ENCODE results near the gene FOXS1. TPM values are rescaled to one million over a fixed set of nuclear protein-coding genes. Genes with fewer than 3 reads are reported as not detected.
A peak's percentile ranks its signal among the peaks of the same experiment; 100 is the strongest.

The FOXS1 gene
- total RNA-seq, 2 donors from 2014 or later: not detected

GRCh38 chr20:31860390-31861134 lies 15.2 kb upstream of the FOXS1 start:
- H3K27ac Mint-ChIP-seq: no peak overlapping the region
- Histone ChIP-seq H3K9me3 (ENCODE audit: control insufficient read depth, low read length) (no peaks in the 10 kb centered on the region), H3K9ac (ENCODE audit: extremely low read depth, low read length, poor library complexity, severe bottlenecking) (peak overlapping the region; percentile 57), H3K36me3 (ENCODE audit: control insufficient read depth, insufficient read depth, low read length) (no peaks in the 10 kb centered on the region), H3K4me1 (ENCODE audit: control insufficient read depth, insufficient read depth, low read length) (no peaks in the 10 kb centered on the region), H3K4me3 (ENCODE audit: low read length) (peak overlapping the region; percentile 80), H3K27ac (ENCODE audit: low read depth, low read length) (peak overlapping the region; percentile 81), H3K27me3 (ENCODE audit: control insufficient read depth, insufficient read depth, low read length, poor library complexity, severe bottlenecking) (no peaks in the 10 kb centered on the region)
- H3K36me3 Mint-ChIP-seq (ENCODE audit: low read depth): no peaks in the 10 kb centered on the region
- H3K9me3 Mint-ChIP-seq: no peaks in the 10 kb centered on the region
- H3K27me3 Mint-ChIP-seq (ENCODE audit: insufficient read depth): peaks cover 17% of the 10 kb centered on the region
- WGBS, 2 experiments (ENCODE audit: insufficient coverage in 1 of 2, insufficient read length in 1 of 2): 17 to 25% methylated on average over 5 to 15 of the region's 15 CpGs
- peak; percentile 77 for DNase-seq
- peaks cover 9% of the 10 kb centered on the region for H3K4me1 Mint-ChIP-seq
- no peak for TF ChIP-seq CTCF (conservative IDR thresholded peaks at IDR 0.05)
- H3K4me3 Mint-ChIP-seq: peak overlapping the region; percentile 71

- peaks cover 9% of the 10 kb centered on the region for H3K4me1 Mint-ChIP-seq
- peaks cover 17% of the 10 kb centered on the region for H3K27me3 Mint-ChIP-seq (ENCODE audit: insufficient read depth)
- no peaks in the 10 kb centered on the region for H3K4me1 ChIP-seq (ENCODE audit: control insufficient read depth, insufficient read depth, low read length)
- H3K27ac ChIP-seq (ENCODE audit: low read depth, low read length): no peak overlapping the region
- WGBS, 2 experiments (ENCODE audit: insufficient coverage in 1 of 2, insufficient read length in 1 of 2): 85 to 90% methylated on average over 3 to 7 of the region's 7 CpGs
- no peaks in the 10 kb centered on the region for H3K36me3 ChIP-seq (ENCODE audit: control insufficient read depth, insufficient read depth, low read length)
- H3K36me3 Mint-ChIP-seq (ENCODE audit: low read depth): no peaks in the 10 kb centered on the region
- H3K27ac Mint-ChIP-seq: no peak overlapping the region
- no peak for TF ChIP-seq CTCF (conservative IDR thresholded peaks at IDR 0.05)
- DNase-seq: no peak
- H3K27me3 ChIP-seq (ENCODE audit: control insufficient read depth, insufficient read depth, low read length, poor library complexity, severe bottlenecking): no peaks in the 10 kb centered on the region
- no peak overlapping the region for H3K4me3 ChIP-seq (ENCODE audit: low read length)
- H3K9ac ChIP-seq (ENCODE audit: extremely low read depth, low read length, poor library complexity, severe bottlenecking): no peak overlapping the region
- no peaks in the 10 kb centered on the region for H3K9me3 Mint-ChIP-seq
- H3K9me3 ChIP-seq (ENCODE audit: control insufficient read depth, low read length): no peaks in the 10 kb centered on the region
- H3K4me3 Mint-ChIP-seq: peak overlapping the region; percentile 71
These were observed 14.6 kb upstream of the FOXS1 start for GRCh38 chr20:31859998-31860380.

- no peak for DNase-seq
These were observed 14.0 kb upstream of the FOXS1 start for GRCh38 chr20:31859266-31859997.

More at GRCh38 chr20:31859266-31859997, 14.0 kb upstream of the FOXS1 start:
- Mint-ChIP-seq H3K36me3 (ENCODE audit: low read depth) (no peaks in the 10 kb centered on the region), H3K27me3 (ENCODE audit: insufficient read depth) (peaks cover 17% of the 10 kb centered on the region), H3K27ac (no peak overlapping the region), H3K4me3 (no peak overlapping the region), H3K9me3 (no peaks in the 10 kb centered on the region), H3K4me1 (peaks cover 9% of the 10 kb centered on the region)
- Histone ChIP-seq H3K27me3 (ENCODE audit: control insufficient read depth, insufficient read depth, low read length, poor library complexity, severe bottlenecking) (no peaks in the 10 kb centered on the region), H3K4me3 (ENCODE audit: low read length) (no peak overlapping the region), H3K9me3 (ENCODE audit: control insufficient read depth, low read length) (no peaks in the 10 kb centered on the region), H3K36me3 (ENCODE audit: control insufficient read depth, insufficient read depth, low read length) (no peaks in the 10 kb centered on the region), H3K4me1 (ENCODE audit: control insufficient read depth, insufficient read depth, low read length) (no peaks in the 10 kb centered on the region), H3K27ac (ENCODE audit: low read depth, low read length) (no peak overlapping the region), H3K9ac (ENCODE audit: extremely low read depth, low read length, poor library complexity, severe bottlenecking) (no peak overlapping the region)
- TF ChIP-seq CTCF (conservative IDR thresholded peaks at IDR 0.05): no peak
- 90 to 98% methylated on average over 5 of the region's 5 CpGs for WGBS, 2 experiments (ENCODE audit: insufficient coverage in 1 of 2, insufficient read length in 1 of 2)

All from endodermal cell (in vitro differentiated cells).